ENCODE results near the gene PPARG.

DNA sequence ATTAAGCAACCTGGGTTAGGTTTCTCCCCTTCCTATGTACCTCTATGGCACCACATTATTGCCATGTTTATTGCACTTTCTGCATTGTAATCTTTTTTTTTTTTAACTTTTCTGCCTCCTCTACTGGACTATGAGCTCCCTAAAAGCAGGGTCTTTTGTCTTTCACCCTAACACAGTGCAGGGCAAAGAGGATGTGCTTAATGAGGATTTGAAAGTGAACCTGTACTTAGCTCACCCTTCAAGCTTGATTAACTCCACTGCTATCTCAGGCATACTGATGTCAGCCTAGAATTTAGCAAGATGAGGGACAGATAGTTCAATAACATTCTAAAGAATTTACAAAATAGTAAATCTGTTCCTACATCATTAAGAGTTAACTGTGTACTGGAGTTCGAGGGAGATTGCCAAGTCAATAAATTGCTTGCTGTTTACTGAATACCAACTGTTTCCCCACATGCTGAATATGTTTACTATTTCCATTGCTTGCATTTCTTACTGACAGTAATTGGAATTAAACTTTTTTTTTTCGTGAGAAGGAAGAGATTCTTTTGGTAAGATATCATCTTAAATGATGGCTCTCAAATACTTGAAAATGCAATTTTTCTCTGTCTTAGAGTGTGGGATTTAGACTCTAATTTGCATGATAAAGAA is 15.7 kb upstream of the PPARG start:
- TF ChIP-seq, protein P1, sequence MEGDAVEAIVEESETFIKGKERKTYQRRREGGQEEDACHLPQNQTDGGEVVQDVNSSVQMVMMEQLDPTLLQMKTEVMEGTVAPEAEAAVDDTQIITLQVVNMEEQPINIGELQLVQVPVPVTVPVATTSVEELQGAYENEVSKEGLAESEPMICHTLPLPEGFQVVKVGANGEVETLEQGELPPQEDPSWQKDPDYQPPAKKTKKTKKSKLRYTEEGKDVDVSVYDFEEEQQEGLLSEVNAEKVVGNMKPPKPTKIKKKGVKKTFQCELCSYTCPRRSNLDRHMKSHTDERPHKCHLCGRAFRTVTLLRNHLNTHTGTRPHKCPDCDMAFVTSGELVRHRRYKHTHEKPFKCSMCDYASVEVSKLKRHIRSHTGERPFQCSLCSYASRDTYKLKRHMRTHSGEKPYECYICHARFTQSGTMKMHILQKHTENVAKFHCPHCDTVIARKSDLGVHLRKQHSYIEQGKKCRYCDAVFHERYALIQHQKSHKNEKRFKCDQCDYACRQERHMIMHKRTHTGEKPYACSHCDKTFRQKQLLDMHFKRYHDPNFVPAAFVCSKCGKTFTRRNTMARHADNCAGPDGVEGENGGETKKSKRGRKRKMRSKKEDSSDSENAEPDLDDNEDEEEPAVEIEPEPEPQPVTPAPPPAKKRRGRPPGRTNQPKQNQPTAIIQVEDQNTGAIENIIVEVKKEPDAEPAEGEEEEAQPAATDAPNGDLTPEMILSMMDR (optimal IDR thresholded peaks at IDR 0.05 in 1 of 3, IDR thresholded peaks at IDR 0.05 in 1 of 3, conservative IDR thresholded peaks at IDR 0.05 in 1 of 3; ENCODE audit: extremely low read depth in 1 of 3, insufficient read depth in 2 of 3, low read length in 3 of 3) = no peak
- TF ChIP-seq EZH2 (IDR thresholded peaks at IDR 0.05; ENCODE audit: low read length) = no peak
